Endothelial cell of umbilical vein (primary cell): ENCODE measurements around the gene TRAP1. TPM values are rescaled to one million over a fixed set of nuclear protein-coding genes. Genes with fewer than 3 reads are reported as not detected.

ENCODE experiments used
- BruUV-seq: library from RNA; stranded (reverse); fragments of 400-500 nt; replicated peaks from 2 replicates; lab custom pipeline; 2021; lab: Mats Ljungman, UMichigan
- CTCF ChIA-PET: fragments of 300-600, 350-600 bp; sonication (Branson Sonifier 250); formaldehyde crosslinking; loops from one replicate; lab custom pipeline; 2021; ENCODE audit warnings: antibody characterized with exemption, inconsistent platforms; lab: Charles Lee
- POLR2A ChIA-PET: fragments of 300-600, 350-600 bp; sonication (Branson Sonifier 250); formaldehyde crosslinking; loops from one replicate; lab custom pipeline; 2021; ENCODE audit warnings: antibody characterized with exemption, inconsistent platforms; lab: Charles Lee
- DNase-seq: peaks from one replicate; pipeline ENCODE4 v3.0.0-alpha.2; 2011; ENCODE audit warnings: low read depth, low spot score
- FAIRE-seq: peaks from 2 replicates; lab custom pipeline; 2011; peaks lifted over from hg19 to GRCh38; lab: Jason Lieb, UNC
- H2AFZ ChIP-seq: 2 replicates; pipeline ENCODE4 v1.6.0; 2012; ENCODE audit warnings: low read depth, low read length, control low read depth, inconsistent platforms
- H3K27ac ChIP-seq: 2 replicates; pipeline ENCODE4 v1.5.1; 2011; ENCODE audit warnings: low read depth, mild to moderate bottlenecking, control low read depth, low read length, moderate library complexity; ENCODE audit not compliant: insufficient read depth
- H3K27me3 ChIP-seq, 2 experiments: 2 replicates each; pipeline versions ENCODE4 v1.6.0 to v1.6.1; 2011; ENCODE audit warnings: low read length in 2 of 2, mixed read lengths in 1 of 2; ENCODE audit not compliant: control insufficient read depth in 2 of 2, insufficient read depth in 2 of 2
- H3K36me3 ChIP-seq, 2 experiments: 2 replicates in 1 of 2; 3 replicates in 1 of 2; pipeline ENCODE4 v1.5.1; 2011; ENCODE audit warnings: low read length in 2 of 2, mild to moderate bottlenecking in 1 of 2, moderate library complexity in 1 of 2; ENCODE audit not compliant: control insufficient read depth in 2 of 2, insufficient read depth in 2 of 2; ENCODE audit errors: extremely low read depth in 1 of 2
- H3K4me1 ChIP-seq: 3 replicates; pipeline ENCODE4 v1.5.1; 2011; ENCODE audit warnings: mild to moderate bottlenecking, low read length; ENCODE audit not compliant: control insufficient read depth, insufficient read depth; ENCODE audit errors: extremely low read depth
- H3K4me2 ChIP-seq: 2 replicates; pipeline ENCODE4 v1.6.1; 2011; ENCODE audit warnings: low read length, control low read depth, mixed read lengths; ENCODE audit not compliant: insufficient read depth
- H3K4me3 ChIP-seq, 3 experiments: fragments of 200-600 bp in 1 of 3; sonication (generic), shearing (Covaris generic) in 1 of 3; replicated peaks in 1 of 3; 2 replicates each; pipeline ENCODE4 v1.5.1; 2011 to 2016; ENCODE audit warnings: control low read depth in 3 of 3, low read length in 3 of 3, mild to moderate bottlenecking in 2 of 3, inconsistent platforms in 1 of 3, low read depth in 1 of 3, moderate library complexity in 1 of 3; ENCODE audit not compliant: insufficient read depth in 1 of 3
- H3K79me2 ChIP-seq: 2 replicates; pipeline ENCODE4 v1.6.0; 2012; ENCODE audit warnings: low read length, inconsistent platforms; ENCODE audit not compliant: control insufficient read depth, insufficient read depth
- H3K9ac ChIP-seq: replicated peaks from 2 replicates; pipeline ENCODE3; 2011; ENCODE audit warnings: low read length, control low read depth; ENCODE audit not compliant: insufficient read depth; ENCODE audit errors: extremely low read depth
- H3K9me1 ChIP-seq: replicated peaks from 3 replicates; pipeline ENCODE4 v1.6.0; 2011; ENCODE audit warnings: mild to moderate bottlenecking, low read length; ENCODE audit not compliant: control insufficient read depth, insufficient read depth; ENCODE audit errors: extremely low read depth
- H3K9me3 ChIP-seq: replicated peaks from 2 replicates; pipeline ENCODE4 v1.5.1; 2012; ENCODE audit warnings: low read length, inconsistent platforms; ENCODE audit not compliant: control insufficient read depth, insufficient read depth
- H4K20me1 ChIP-seq: replicated peaks from 2 replicates; pipeline ENCODE3; 2011; ENCODE audit warnings: mild to moderate bottlenecking, low read length; ENCODE audit not compliant: control insufficient read depth, insufficient read depth; ENCODE audit errors: extremely low read depth
- CTCF ChIP-seq, 2 donors: IDR thresholded peaks; 1 replicate in 1 of 2; 2 replicates in 1 of 2; pipeline ENCODE4 v1.5.1; 2011; ENCODE audit warnings: low read length in 2 of 2, mild to moderate bottlenecking in 2 of 2, moderate library complexity in 2 of 2, control low read depth in 1 of 2, inconsistent platforms in 1 of 2, low read depth in 1 of 2; ENCODE audit not compliant: insufficient read depth in 1 of 2; ENCODE audit errors: extremely low read depth in 1 of 2
- EZH2 ChIP-seq: IDR thresholded peaks from 2 replicates; pipeline ENCODE4 v1.6.1; 2012; ENCODE audit warnings: borderline replicate concordance, low read depth, mild to moderate bottlenecking, moderate library complexity, low read length, inconsistent platforms; ENCODE audit not compliant: severe bottlenecking
- FOS ChIP-seq: IDR thresholded peaks from 2 replicates; pipeline ENCODE4 v1.6.1; 2011; ENCODE audit warnings: mild to moderate bottlenecking, low read length, moderate library complexity, borderline replicate concordance; ENCODE audit not compliant: insufficient read depth
- GATA2 ChIP-seq: IDR thresholded peaks from 2 replicates; pipeline ENCODE4 v1.7.0; 2011; ENCODE audit warnings: low read depth, mild to moderate bottlenecking, moderate library complexity, mixed read lengths, low read length; ENCODE audit not compliant: insufficient read length, insufficient read depth
- JUN ChIP-seq: IDR thresholded peaks from 2 replicates; pipeline ENCODE4 v1.6.1; 2011; ENCODE audit warnings: borderline replicate concordance, low read depth; ENCODE audit not compliant: insufficient read length, insufficient read depth
- MAX ChIP-seq: IDR thresholded peaks from 2 replicates; pipeline ENCODE4 v1.6.1; 2011; ENCODE audit not compliant: insufficient read depth, insufficient read length
- MYC ChIP-seq: IDR thresholded peaks from one replicate; pipeline ENCODE4 v1.6.1; 2011; ENCODE audit warnings: mild to moderate bottlenecking, low read depth, low read length
- POLR2A ChIP-seq: IDR thresholded peaks from 2 replicates; pipeline ENCODE4 v1.6.1; 2012; ENCODE audit warnings: low read depth, mild to moderate bottlenecking, control low read depth, low read length
- POLR2AphosphoS5 ChIP-seq: IDR thresholded peaks from 2 replicates; pipeline ENCODE4 v1.6.1; 2012; ENCODE audit warnings: low read depth, mild to moderate bottlenecking, control low read depth, low read length, moderate library complexity; ENCODE audit not compliant: insufficient read depth
- dilution Hi-C: fragments of 300-500 bp; cut with MboI; formaldehyde crosslinking; loops from one replicate; pipeline ENCODE4 v1.15.0; 2019; ENCODE audit warnings: low sequenced_read_pairs; ENCODE audit not compliant: extremely low pct_ligation_motif_present
- intact Hi-C: fragments of 100-400 bp; cut with micrococcal nuclease; formaldehyde crosslinking; loops from one replicate; pipeline ENCODE4 v1.10.0; 2022
- polyA plus RNA-seq, 4 experiments: library from polyadenylated mRNA; depleted of rRNA in 3 of 4; stranded (reverse) in 3 of 4; unstranded in 1 of 4; fragments of >200 nt; gene quantifications; 2 replicates each; pipeline versions ENCODE4 v1.2.1 to v1.2.3, GENCODE V29; 2011 to 2012; ENCODE audit warnings: missing spikeins in 1 of 4
- total RNA-seq: library from RNA; stranded (reverse); gene quantifications from 2 replicates; pipeline ENCODE4 v1.2.3, GENCODE V29; 2021

Gene TRAP1
- total and polyA plus RNA-seq, 2 donors (not counting 3 experiments of a cell fraction or from before 2014, with no cell fraction given): 95.6 to 102 TPM

- DNase-seq (no peak), FAIRE-seq (no peak)
- ChIA-PET POLR2A (no interaction called here), CTCF (no interaction called here)
- no TSS peak for BruUV-seq
- Histone ChIP-seq H4K20me1 (no peaks in the 10 kb centered on the region), H2AFZ (no peak overlapping the region), H3K9ac (no peak overlapping the region), H3K4me3 (no peak overlapping the region), H3K4me2 (no peak overlapping the region), H3K4me1 (no peaks in the 10 kb centered on the region), H3K36me3 (peaks cover 14 to 27% of the 10 kb centered on the region in 2 experiments), H3K79me2 (no peaks in the 10 kb centered on the region), H3K9me3 (no peaks in the 10 kb centered on the region), H3K27me3 (no peaks in the 10 kb centered on the region), H3K9me1 (no peaks in the 10 kb centered on the region), H3K27ac (no peak overlapping the region)
- intact Hi-C loops (no loop called here), dilution Hi-C loops (no loop called here)
- TF ChIP-seq JUN: no peak
- no peak for TF ChIP-seq EZH2
- no peak for TF ChIP-seq GATA2
- no peak for TF ChIP-seq CTCF (IDR thresholded peaks at IDR 0.05; ENCODE audit: extremely low read depth in 1 of 2, insufficient read depth in 1 of 2, low read depth in 1 of 2, low read length in 2 of 2)
- TF ChIP-seq MYC: no peak
- TF ChIP-seq MAX: no peak
- no peak for TF ChIP-seq FOS
- TF ChIP-seq POLR2A: no peak
- no peak for TF ChIP-seq POLR2AphosphoS5
Measured at GRCh38 chr16:3725276-3725675, 8.0 kb upstream of the TRAP1 start.
